Ovary (tissue), 9 donors: ENCODE data around the gene HTRA1. TPM values are rescaled to one million over a fixed set of nuclear protein-coding genes. Genes with fewer than 3 reads are reported as not detected.

Source experiments
- DNase-seq, 5 donors: peaks; one replicate each; pipeline ENCODE4 v3.0.0-alpha.2; 2019 to 2020
- H3K27ac ChIP-seq, 2 donors: fragments of 200-600 bp; one replicate each; pipeline versions ENCODE4 v1.5.1 to v1.8.0; 2019 to 2022
- H3K27me3 ChIP-seq: fragments of 200-600 bp; one replicate; pipeline ENCODE4 v1.8.0; 2022
- H3K36me3 ChIP-seq: fragments of 200-600 bp; sonication (generic); one replicate; pipeline ENCODE4 v1.5.1; 2019
- H3K4me1 ChIP-seq: one replicate; pipeline ENCODE4 v1.8.1; 2013; ENCODE audit warnings: mild to moderate bottlenecking, moderate library complexity; ENCODE audit not compliant: insufficient read depth
- H3K4me3 ChIP-seq: fragments of 200-600 bp; sonication (generic); one replicate; pipeline ENCODE4 v1.5.1; 2017
- H3K9me3 ChIP-seq, 2 donors: fragments of 200-600 bp in 1 of 2; sonication (generic) in 1 of 2; one replicate each; pipeline versions ENCODE4 v1.5.1 to v1.8.1; 2013 to 2019; ENCODE audit warnings: mild to moderate bottlenecking in 1 of 2, moderate library complexity in 1 of 2
- CTCF ChIP-seq, 3 donors: fragments of 450-650 bp in 2 of 3; fragments of 200-600 bp in 1 of 3; IDR thresholded peaks; one replicate each; pipeline versions ENCODE4 v1.5.1 to v1.8.0; 2016 to 2022; ENCODE audit warnings: antibody characterized with exemption in 3 of 3, mild to moderate bottlenecking in 1 of 3
- EP300 ChIP-seq: sonication (generic); formaldehyde crosslinking; IDR thresholded peaks from one replicate; pipeline ENCODE4 v1.6.1; 2017; ENCODE audit warnings: antibody characterized with exemption
- POLR2A ChIP-seq: fragments of 450-650 bp; IDR thresholded peaks from one replicate; pipeline ENCODE4 v1.6.1; 2017; ENCODE audit warnings: antibody characterized with exemption, mild to moderate bottlenecking, moderate library complexity
- WGBS, 3 donors: extraction: QIAGEN DNeasy Blood & Tissue Kit in 1 of 3; methylation state at CpG; one replicate each; pipeline versions ENCODE4 v1.1.5 to v1.1.7; 2013 to 2017; 5-methylcytosine and 5-hydroxymethylcytosine counted together
- intact Hi-C, 4 donors: fragments of 100-400 bp; cut with DNase I; formaldehyde crosslinking; loops; one replicate each; pipeline versions ENCODE4 v1.11.0 to v1.15.1; 2022 to 2023
- polyA plus RNA-seq, 2 donors: library from polyadenylated mRNA; stranded (reverse); fragments of 200-250 nt in 1 of 2; fragments of 350-450 nt in 1 of 2; fragmentation: Illumina TruSeq in 1 of 2; extraction: RNeasy Lipid Tissue Mini Kit (QIAGEN cat#74804) in 1 of 2; gene quantifications; one replicate each; pipeline ENCODE4 v1.2.3, GENCODE V29; 2013 to 2014
- total RNA-seq, 7 donors: library from RNA; depleted of rRNA in 2 of 7; stranded (reverse); fragments of >200 nt in 2 of 7; fragmentation: NEBNext Ultra II Directional in 3 of 7; extraction: Animal tissue kit (Norgen Biotek cat#: 25700) in 3 of 7; gene quantifications; one replicate each; pipeline versions ENCODE4 v1.1.0 to v1.2.4, GENCODE V29; 2016 to 2023
- donor health status: DM: no; HTN: no; CAD: no; lungs with moderate emphysema.
- donor health status: DM: no; HTN: no; CAD: no.
- donor health status: Bipolar disorder and iron deficiency.
- donor health status: DM: yes; HTN: yes; CAD: no.
- donor health status: DM: no; HTN: no; CAD: no.
- donor health status: DM: yes; HTN: yes; CAD: no.

Gene HTRA1
- total and polyA plus RNA-seq, 9 donors: 194 to 947 (median 356) TPM

DNA sequence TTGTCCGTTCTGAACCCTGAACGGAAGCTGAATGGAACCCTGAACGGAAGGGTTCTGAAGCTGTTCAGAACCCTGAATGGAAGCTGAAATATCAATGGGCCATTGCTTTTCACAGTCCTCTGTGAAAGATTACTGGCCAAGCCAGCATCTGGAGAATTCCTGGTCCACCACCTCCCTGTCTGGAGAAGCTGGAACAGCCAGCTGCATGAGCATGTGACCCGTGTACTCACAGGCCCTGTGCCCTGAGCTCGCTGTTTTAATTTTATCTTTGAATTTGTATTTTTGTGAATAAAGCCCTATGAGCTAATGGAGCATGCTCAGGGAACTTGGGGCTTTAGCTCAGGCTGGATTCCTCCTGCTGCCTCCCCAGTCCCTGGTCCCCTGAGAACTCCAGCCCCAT is 37.2 kb downstream of the HTRA1 start:
- intact Hi-C loops: loop anchor here in 2 of 4 donors (5.0 kb wide), 1 partner anchor 36 kb away; the partner anchor contains the start of gene HTRA1 (in 2 of the 2)
- Histone ChIP-seq H3K27ac (peak overlapping the region in 1 of 2 donors; percentile 51), H3K4me1 (peaks cover 16% of the 10 kb centered on the region), H3K9me3 (no peaks in the 10 kb centered on the region), H3K27me3 (no peaks in the 10 kb centered on the region), H3K36me3 (no peaks in the 10 kb centered on the region), H3K4me3 (no peak overlapping the region)
- 33 to 51% (median 42%) methylated on average over 5 of the region's 5 CpGs for WGBS, 3 donors
- TF ChIP-seq POLR2A (no peak), CTCF (IDR thresholded peaks at IDR 0.05) (no peak), EP300 (no peak)
- peak in 3 of 5 donors; percentile 42 to 65 (median 50) for DNase-seq

GRCh38 chr10:122499012-122499411 is 37.7 kb downstream of the HTRA1 start:
- Histone ChIP-seq H3K4me1 (peaks cover 16% of the 10 kb centered on the region), H3K27ac (peak overlapping the region in 1 of 2 donors; percentile 51), H3K27me3 (no peaks in the 10 kb centered on the region), H3K4me3 (no peak overlapping the region), H3K9me3 (no peaks in the 10 kb centered on the region), H3K36me3 (no peaks in the 10 kb centered on the region)
- intact Hi-C loops: loop anchor here in 2 of 4 donors (5.0 kb wide), 1 partner anchor 37 kb away; the partner anchor contains the start of gene HTRA1 (in 2 of the 2)
- 40 to 47% (median 44%) methylated on average over 8 of the region's 8 CpGs for WGBS, 3 donors
- no peak for TF ChIP-seq POLR2A
- TF ChIP-seq EP300: no peak
- TF ChIP-seq CTCF (IDR thresholded peaks at IDR 0.05): no peak
- peak in 2 of 5 donors; percentile 55 to 57 for DNase-seq

- DNase-seq: peak in 1 of 5 donors; percentile 45
- no peaks in the 10 kb centered on the region for H3K36me3 ChIP-seq
- H3K4me3 ChIP-seq: no peak overlapping the region
- H3K27ac ChIP-seq: peak overlapping the region in 1 of 2 donors; percentile 51
- H3K27me3 ChIP-seq: no peaks in the 10 kb centered on the region
- intact Hi-C loops: loop anchor here in 2 of 4 donors (5.0 kb wide), 1 partner anchor 37 kb away; the partner anchor contains the start of gene HTRA1 (in 2 of the 2)
- 16 to 20% (median 18%) methylated on average over 5 of the region's 5 CpGs for WGBS, 3 donors
- TF ChIP-seq POLR2A: no peak
- no peaks in the 10 kb centered on the region for H3K9me3 ChIP-seq
- H3K4me1 ChIP-seq: peaks cover 19% of the 10 kb centered on the region
These were observed 38.2 kb downstream of the HTRA1 start for GRCh38 chr10:122499491-122499941.

- H3K27ac ChIP-seq: no peak overlapping the region
- no peaks in the 10 kb centered on the region for H3K36me3 ChIP-seq
- intact Hi-C loops: no loop called here
- H3K9me3 ChIP-seq: no peaks in the 10 kb centered on the region
- TF ChIP-seq CTCF (IDR thresholded peaks at IDR 0.05): no peak
- TF ChIP-seq EP300: no peak
- TF ChIP-seq POLR2A: no peak
- H3K4me3 ChIP-seq: no peak overlapping the region
- 72 to 82% (median 78%) methylated on average over 5 of the region's 5 CpGs for WGBS, 3 donors
- no peaks in the 10 kb centered on the region for H3K27me3 ChIP-seq
- DNase-seq: no peak
- H3K4me1 ChIP-seq: peaks cover 26% of the 10 kb centered on the region
These were observed 38.8 kb downstream of the HTRA1 start for GRCh38 chr10:122500194-122500593.

GRCh38 chr10:122500726-122501125 is 39.4 kb downstream of the HTRA1 start:
- TF ChIP-seq EP300: no peak
- no peak for TF ChIP-seq POLR2A
- no peak for TF ChIP-seq CTCF (IDR thresholded peaks at IDR 0.05)
- Histone ChIP-seq H3K4me1 (peaks cover 26% of the 10 kb centered on the region), H3K9me3 (no peaks in the 10 kb centered on the region), H3K36me3 (no peaks in the 10 kb centered on the region), H3K27me3 (no peaks in the 10 kb centered on the region), H3K27ac (no peak overlapping the region), H3K4me3 (no peak overlapping the region)
- WGBS, 3 donors: 90 to 96% (median 92%) methylated on average over 6 of the region's 6 CpGs
- intact Hi-C loops: no loop called here
- DNase-seq: no peak
